ENCODE data around the gene APP.
A peak's percentile ranks its signal among the peaks of the same experiment; 100 is the strongest.

Gene APP

DNA sequence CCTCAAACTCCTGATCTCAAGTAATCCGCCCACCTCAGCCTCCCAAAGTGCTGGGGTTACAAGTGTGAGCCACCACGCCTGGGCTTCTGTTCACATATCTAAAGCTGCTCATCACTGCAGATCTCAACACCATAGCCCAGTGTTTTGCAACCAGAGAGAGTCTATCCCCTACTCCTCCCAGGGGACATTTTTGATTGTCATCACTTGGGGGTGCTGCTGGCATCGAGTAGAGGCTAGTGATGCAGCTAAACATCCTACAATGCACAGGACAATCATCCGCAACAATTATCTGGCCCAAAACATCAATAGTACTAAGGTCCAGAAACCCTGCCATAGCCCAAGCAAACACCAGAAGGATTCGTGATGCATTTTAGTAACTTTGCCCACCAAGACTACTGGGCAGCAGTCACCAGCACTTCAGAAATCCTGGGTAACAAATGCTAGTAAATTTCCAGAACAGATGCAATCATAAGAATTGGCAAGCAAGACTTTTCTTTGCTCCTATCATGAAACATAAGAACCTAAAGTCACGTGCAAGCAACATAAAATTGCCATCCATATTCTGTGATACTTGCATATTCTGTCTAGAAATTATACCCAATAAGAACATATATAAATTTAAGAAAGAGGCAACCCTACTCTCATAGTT, 159.2 kb downstream of the APP start:
- Mint-ChIP-seq H3K4me3 (no peak overlapping the region), H3K9me3 (no peaks in the 10 kb centered on the region), H3K27me3 (no peaks in the 10 kb centered on the region), H3K4me1 (no peaks in the 10 kb centered on the region), H3K36me3 (no peaks in the 10 kb centered on the region), H3K27ac (no peak overlapping the region)
- ATAC-seq (ENCODE audit: low read depth) (no peak), DNase-seq (ENCODE audit: low spot score in 2 of 2) (no peak)

DNA sequence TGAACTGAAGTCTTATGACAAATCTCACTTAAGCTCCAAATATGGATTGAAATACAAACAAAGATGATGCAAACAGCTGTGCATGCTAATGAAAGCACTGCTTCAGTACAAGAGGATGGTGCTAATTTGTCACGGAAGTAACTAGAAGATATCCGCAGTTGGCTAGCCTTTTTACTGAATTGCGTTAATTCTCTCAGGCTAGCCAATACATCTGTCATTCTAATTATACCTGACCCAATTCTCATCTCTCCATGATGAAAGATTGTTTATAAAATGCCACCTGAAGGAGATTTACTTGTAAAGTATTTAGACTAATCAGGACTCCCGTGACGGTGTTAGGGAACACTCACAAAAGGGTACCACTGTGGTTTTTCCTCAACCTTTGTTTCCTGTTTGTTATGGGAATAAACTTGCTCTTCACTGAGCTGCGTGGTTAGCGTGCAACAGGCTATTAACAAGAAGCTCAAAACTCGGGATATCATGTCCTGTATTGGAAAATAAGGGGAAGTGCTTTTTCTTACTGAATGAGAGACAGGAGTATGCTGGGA, 162.5 kb downstream of the APP start:
- no peaks in the 10 kb centered on the region for H3K27me3 Mint-ChIP-seq
- no peak overlapping the region for H3K27ac Mint-ChIP-seq
- H3K36me3 Mint-ChIP-seq = no peaks in the 10 kb centered on the region

DNA sequence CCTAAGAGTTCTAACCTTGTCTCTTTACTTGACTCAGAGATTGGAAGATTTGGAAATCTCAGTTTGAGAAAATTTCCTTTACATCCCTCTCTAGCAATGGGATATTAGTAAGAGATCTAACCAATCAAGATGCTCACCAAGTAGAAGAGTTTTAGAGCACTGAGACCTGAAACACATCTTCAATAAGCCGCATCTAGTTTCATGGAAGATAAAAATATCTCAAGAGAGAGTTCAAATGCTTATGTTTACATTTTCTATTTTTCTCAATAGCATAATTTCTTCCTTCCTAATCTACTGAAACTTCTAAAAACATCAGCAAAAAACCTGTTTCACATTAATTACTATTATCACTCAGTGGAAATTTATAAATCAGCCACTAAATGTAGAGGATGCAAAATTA, 165.1 kb downstream of the APP start:
- H3K36me3 Mint-ChIP-seq = no peaks in the 10 kb centered on the region
- ATAC-seq (ENCODE audit: low read depth) = no peak
- no peak overlapping the region for H3K4me3 Mint-ChIP-seq
- H3K9me3 Mint-ChIP-seq = no peaks in the 10 kb centered on the region
- no peak for DNase-seq (ENCODE audit: low spot score in 2 of 2)
- H3K27ac Mint-ChIP-seq = no peak overlapping the region
- H3K4me1 Mint-ChIP-seq = no peaks in the 10 kb centered on the region
- no peaks in the 10 kb centered on the region for H3K27me3 Mint-ChIP-seq

More for the DNA sequence above, 162.5 kb downstream of the APP start:
- Mint-ChIP-seq H3K4me1 (no peaks in the 10 kb centered on the region), H3K9me3 (no peaks in the 10 kb centered on the region), H3K4me3 (no peak overlapping the region)
- no peak for DNase-seq (ENCODE audit: low spot score in 2 of 2)
- no peak for ATAC-seq (ENCODE audit: low read depth)

DNA sequence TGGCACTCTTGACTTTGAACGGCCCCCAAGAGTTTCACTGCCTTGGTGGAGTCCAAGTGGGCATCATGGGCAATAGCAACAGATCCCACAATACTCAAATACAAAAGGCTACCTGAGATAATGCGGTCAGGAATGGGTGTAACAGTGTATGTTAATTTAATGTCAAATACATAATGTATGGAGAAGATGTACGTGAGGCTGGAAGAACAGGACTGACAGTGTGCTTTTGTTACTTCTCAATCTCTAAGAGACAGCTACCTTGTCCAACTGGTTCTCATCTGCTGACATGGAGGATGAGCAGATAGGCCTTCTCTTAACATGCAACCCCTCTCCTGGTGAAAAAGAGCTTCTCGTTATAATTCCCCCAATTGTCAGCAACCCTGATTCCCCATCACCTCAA, 167.2 kb downstream of the APP start:
- no peak overlapping the region for H3K4me3 Mint-ChIP-seq
- ATAC-seq (ENCODE audit: low read depth) (no peak), DNase-seq (ENCODE audit: low spot score in 2 of 2) (no peak)
- H3K4me1 Mint-ChIP-seq = peaks cover 7% of the 10 kb centered on the region
- H3K27me3 Mint-ChIP-seq = no peaks in the 10 kb centered on the region
- H3K9me3 Mint-ChIP-seq = no peaks in the 10 kb centered on the region
- peaks cover 4% of the 10 kb centered on the region for H3K36me3 Mint-ChIP-seq
- no peak overlapping the region for H3K27ac Mint-ChIP-seq

DNA sequence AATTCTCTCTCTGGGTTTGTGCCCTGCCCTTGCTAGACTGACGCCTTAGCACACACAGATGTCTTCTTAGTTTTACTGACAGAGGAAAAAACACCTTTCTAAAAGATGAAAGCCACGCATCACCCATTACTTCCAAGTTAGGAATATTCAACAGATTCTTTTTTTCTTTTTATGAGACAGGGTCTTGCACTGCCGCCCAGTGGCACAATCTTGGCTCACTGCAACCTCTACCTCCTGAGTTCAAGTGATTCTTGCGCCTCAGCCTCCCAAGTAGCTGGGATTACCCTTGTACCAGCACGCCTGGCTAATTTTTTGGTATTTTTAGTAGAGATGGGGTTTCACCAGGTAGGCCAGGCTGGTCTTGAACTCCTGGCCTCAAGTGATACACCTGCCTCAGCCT, 169.2 kb downstream of the APP start:
- Mint-ChIP-seq H3K9me3 (no peaks in the 10 kb centered on the region), H3K27ac (no peak overlapping the region), H3K4me1 (peaks cover 7% of the 10 kb centered on the region), H3K27me3 (no peaks in the 10 kb centered on the region), H3K4me3 (no peak overlapping the region), H3K36me3 (peaks cover 9% of the 10 kb centered on the region)
- ATAC-seq (ENCODE audit: low read depth) (no peak), DNase-seq (ENCODE audit: low spot score in 2 of 2) (no peak)

DNA sequence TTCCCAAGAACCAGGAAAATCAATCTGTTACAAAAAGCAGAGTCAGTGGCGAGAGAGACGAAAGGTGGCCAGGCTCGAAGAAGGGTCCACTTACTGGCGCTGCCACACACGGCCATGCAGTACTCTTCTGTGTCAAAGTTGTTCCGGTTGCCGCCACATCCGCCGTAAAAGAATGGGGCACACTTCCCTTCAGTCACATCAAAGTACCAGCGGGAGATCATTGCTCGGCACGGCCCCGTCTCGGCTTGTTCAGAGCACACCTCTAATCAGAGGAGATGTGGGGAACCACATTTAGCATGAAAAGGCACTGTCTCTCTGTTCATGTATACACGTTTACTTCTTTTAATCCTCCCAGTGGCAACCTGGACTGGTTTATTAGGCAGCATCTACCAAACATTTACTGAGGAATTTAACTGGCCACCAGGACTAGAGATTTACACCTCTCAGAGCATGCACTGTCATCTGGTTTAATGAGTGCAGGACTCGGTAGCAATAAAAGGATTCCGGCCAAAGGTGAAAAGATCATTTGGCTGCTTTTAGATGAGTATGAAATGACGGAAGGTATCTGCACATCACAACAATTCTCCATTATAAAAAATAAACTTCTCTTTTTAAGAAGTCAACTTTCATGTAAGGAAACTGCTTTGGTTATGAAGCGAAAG, 170.5 kb downstream of the APP start:
- H3K9me3 Mint-ChIP-seq = no peaks in the 10 kb centered on the region
- peak; percentile 51 for ATAC-seq (ENCODE audit: low read depth)
- DNase-seq (ENCODE audit: low spot score in 2 of 2) = no peak

DNA sequence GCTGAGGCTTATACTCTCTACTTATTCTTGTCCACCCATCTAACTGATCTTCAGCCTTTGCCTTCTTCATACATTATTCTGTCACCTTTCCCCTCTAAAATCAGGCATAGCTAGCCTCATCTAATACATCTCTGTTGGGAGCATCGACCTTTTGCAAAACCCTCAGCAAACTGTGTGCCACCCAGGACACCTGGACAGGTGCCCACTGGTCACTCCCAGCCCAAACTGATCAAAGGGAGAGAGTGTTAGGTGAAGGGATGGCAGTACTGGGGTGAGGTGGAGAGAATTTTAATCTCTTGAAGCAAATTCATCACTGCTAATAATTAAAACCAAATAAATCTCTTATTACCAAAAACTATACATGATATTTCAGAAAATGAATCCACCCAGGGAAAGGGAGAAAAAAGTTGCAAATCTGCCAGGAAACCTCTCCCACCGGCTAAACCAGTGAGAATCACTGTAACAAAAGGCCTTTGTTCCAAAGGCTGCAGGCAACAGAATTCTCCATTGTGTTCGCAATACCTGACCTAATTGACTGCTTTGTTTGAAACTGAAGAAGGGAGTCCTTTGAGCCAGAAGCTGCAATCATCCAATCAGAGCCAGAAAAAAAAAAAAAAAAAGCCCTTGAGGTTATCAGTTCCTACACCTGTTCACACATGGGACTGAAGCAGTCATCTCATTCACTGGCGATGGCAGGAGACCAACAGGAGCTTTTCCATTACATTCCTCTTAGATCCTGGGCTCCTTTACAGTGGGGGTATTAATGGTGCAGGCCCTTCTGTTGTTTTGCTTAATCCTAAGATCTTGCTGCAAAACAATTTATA, 172.6 kb downstream of the APP start:
- Mint-ChIP-seq H3K4me3 (no peak overlapping the region), H3K9me3 (no peaks in the 10 kb centered on the region), H3K27me3 (no peaks in the 10 kb centered on the region), H3K27ac (no peak overlapping the region), H3K4me1 (peaks cover 7% of the 10 kb centered on the region), H3K36me3 (peaks cover 10% of the 10 kb centered on the region)
- no peak for DNase-seq (ENCODE audit: low spot score in 2 of 2)
- no peak for ATAC-seq (ENCODE audit: low read depth)

More for the DNA sequence above, 170.5 kb downstream of the APP start:
- Mint-ChIP-seq H3K27me3 (no peaks in the 10 kb centered on the region), H3K27ac (no peak overlapping the region), H3K4me1 (peaks cover 7% of the 10 kb centered on the region), H3K4me3 (peak overlapping the region; percentile 18), H3K36me3 (peaks cover 9% of the 10 kb centered on the region)

DNA sequence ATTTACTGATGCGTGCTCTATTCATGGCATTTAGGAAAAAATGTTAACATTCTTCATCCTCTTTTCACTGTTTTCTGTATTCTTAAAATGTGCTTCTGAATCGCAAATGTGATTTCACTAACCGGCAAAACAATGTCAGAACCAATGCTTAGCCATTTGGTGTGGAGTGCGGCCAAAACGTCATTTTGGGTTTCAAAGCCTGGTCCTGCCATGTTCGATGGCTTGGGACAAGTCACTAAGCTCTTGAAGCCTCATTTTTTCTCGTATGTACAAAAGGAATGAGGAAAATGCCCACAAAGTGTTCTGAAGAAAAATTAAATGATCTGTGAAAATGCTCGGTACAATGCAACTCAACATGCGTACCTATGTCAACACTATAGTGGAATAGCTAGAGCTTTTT, 175.3 kb downstream of the APP start:
- H3K36me3 Mint-ChIP-seq = peaks cover 10% of the 10 kb centered on the region
- no peaks in the 10 kb centered on the region for H3K9me3 Mint-ChIP-seq
- no peak for ATAC-seq (ENCODE audit: low read depth)
- no peak overlapping the region for H3K4me3 Mint-ChIP-seq
- DNase-seq (ENCODE audit: low spot score in 2 of 2) = no peak
- H3K27me3 Mint-ChIP-seq = no peaks in the 10 kb centered on the region
- no peak overlapping the region for H3K27ac Mint-ChIP-seq
- H3K4me1 Mint-ChIP-seq = peaks cover 7% of the 10 kb centered on the region

DNA sequence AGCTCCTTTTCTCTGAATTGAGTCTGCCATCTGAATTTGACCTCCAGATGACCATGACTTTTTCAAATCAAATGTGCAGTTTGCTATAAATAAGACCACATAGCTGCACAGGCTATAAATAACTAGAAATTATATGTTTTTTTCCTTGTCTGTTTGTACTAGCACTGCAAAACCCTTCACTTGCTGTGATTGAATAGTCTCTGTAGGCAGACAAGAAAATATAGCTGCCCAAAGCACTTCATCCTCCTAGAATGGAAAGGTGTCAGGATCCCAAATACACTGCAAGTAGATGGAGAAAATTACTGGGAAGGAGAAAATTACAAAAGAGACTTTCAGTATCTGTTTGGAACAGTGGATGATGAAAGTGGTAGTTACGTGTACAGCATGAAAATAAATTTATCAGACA, 175.8 kb downstream of the APP start:
- H3K36me3 Mint-ChIP-seq = peaks cover 10% of the 10 kb centered on the region
- no peaks in the 10 kb centered on the region for H3K9me3 Mint-ChIP-seq
- no peak overlapping the region for H3K4me3 Mint-ChIP-seq
- peaks cover 3% of the 10 kb centered on the region for H3K4me1 Mint-ChIP-seq
- no peak overlapping the region for H3K27ac Mint-ChIP-seq
- ATAC-seq (ENCODE audit: low read depth) = no peak
- no peak for DNase-seq (ENCODE audit: low spot score in 2 of 2)
- H3K27me3 Mint-ChIP-seq = no peaks in the 10 kb centered on the region

DNA sequence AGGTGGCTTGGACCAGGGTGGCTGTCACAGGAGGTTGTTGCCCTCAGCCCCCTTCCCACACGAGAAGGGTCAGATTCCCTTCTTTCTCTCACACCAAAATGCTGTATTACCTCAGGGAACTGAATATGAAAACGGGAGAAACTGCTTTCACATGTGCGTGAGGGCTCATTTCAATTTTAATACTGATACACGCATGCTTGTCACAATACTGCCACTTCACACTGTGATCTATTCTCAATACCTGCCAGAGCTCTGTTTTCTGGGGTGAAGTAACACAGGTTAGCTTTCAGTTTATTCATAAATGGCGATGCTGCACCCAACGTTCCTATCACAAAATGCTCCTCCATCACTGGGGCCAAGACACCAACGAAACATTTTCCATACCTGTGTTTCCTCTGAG, 181.8 kb downstream of the APP start:
- no peak overlapping the region for H3K27ac Mint-ChIP-seq
- DNase-seq (ENCODE audit: low spot score in 2 of 2) (no peak), ATAC-seq (ENCODE audit: low read depth) (no peak)
- H3K9me3 Mint-ChIP-seq = no peaks in the 10 kb centered on the region
- H3K4me1 Mint-ChIP-seq = no peaks in the 10 kb centered on the region
- peaks cover 13% of the 10 kb centered on the region for H3K36me3 Mint-ChIP-seq
- no peak overlapping the region for H3K4me3 Mint-ChIP-seq
- no peaks in the 10 kb centered on the region for H3K27me3 Mint-ChIP-seq

DNA sequence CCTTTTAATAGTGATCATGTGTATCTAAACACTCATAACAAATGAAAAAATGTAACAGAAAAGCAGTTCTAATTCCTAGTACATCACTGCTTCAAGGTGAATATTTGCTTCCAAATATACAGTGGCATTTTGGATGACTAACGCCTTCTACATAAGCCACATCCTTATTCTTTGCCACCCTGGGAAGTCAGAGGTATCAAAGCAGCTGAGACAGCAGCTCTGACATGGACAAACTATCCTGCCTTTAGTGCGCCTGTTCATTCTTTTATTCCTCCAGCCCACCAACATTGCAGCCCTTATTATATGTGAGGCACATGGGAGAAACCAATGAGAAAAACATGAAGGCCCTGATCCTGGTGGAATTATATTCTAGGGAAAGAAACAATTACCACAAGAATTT, 183.0 kb downstream of the APP start:
- peaks cover 1% of the 10 kb centered on the region for H3K27me3 Mint-ChIP-seq
- H3K4me1 Mint-ChIP-seq = no peaks in the 10 kb centered on the region
- ATAC-seq (ENCODE audit: low read depth) = no peak
- no peaks in the 10 kb centered on the region for H3K9me3 Mint-ChIP-seq
- no peak overlapping the region for H3K4me3 Mint-ChIP-seq
- no peak overlapping the region for H3K27ac Mint-ChIP-seq
- peaks cover 13% of the 10 kb centered on the region for H3K36me3 Mint-ChIP-seq
- DNase-seq (ENCODE audit: low spot score in 2 of 2) = no peak

DNA sequence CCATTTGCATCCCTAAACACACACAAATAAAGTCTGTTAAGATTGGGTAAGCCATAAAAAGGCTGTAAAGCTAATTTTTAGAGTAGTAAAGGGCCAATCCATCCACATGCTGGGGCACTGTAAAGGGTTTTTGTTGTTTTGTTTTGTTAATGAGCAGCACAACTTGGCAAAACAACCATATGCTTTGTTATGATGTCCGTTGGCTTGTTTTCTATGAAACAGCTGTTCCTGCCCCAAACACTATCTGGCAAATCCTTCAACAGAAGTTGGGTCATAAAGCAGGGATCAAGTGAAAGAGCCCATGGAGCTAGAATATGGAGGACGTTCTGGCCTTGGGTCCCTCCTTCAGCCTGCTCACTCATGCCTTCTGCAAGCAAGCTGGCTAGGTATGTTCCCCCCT, 183.6 kb downstream of the APP start:
- Mint-ChIP-seq H3K27me3 (peaks cover 1% of the 10 kb centered on the region), H3K27ac (no peak overlapping the region), H3K9me3 (no peaks in the 10 kb centered on the region), H3K36me3 (peaks cover 18% of the 10 kb centered on the region), H3K4me3 (no peak overlapping the region), H3K4me1 (no peaks in the 10 kb centered on the region)
- no peak for DNase-seq (ENCODE audit: low spot score in 2 of 2)
- no peak for ATAC-seq (ENCODE audit: low read depth)

DNA sequence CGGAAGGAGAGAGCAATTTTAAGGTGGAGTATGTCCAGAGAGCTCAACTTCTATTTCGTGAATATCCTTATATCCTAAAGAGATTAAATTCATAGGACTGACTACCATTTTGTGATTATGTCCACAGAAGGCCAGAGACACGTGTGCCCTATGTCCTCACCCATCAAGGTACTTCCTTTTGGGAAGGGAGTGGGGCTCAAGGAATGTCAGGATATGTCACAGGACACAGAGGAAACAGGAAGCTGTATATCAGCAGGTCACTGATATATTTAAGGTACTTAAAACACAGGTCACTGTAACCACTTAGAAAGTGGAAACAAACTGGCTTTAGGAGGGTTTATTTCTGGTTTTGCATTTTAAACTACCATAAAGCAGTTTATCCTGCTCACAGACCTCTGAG, 184.6 kb downstream of the APP start:
- DNase-seq (ENCODE audit: low spot score in 2 of 2) (no peak), ATAC-seq (ENCODE audit: low read depth) (no peak)
- Mint-ChIP-seq H3K9me3 (no peaks in the 10 kb centered on the region), H3K4me1 (no peaks in the 10 kb centered on the region), H3K27me3 (peaks cover 1% of the 10 kb centered on the region), H3K36me3 (peaks cover 19% of the 10 kb centered on the region), H3K27ac (no peak overlapping the region), H3K4me3 (no peak overlapping the region)

DNA sequence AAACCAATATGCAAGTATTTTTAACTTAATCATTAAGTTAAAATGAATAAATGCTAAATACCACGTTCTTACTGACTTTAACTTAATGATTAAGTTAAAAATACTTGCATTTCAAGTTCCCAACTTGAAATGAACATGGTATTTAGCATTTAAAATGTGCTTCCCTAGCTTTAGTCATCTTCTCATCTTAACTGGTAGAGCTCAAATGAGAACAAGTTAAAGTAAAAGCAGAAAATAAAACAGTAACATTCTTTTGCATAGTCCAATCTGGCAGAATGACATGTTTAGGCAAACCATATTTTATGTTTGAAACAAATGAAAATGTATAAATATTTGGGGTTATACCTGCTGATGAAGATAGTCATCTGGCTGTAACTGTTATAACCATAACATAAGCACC, 186.0 kb downstream of the APP start:
- Mint-ChIP-seq H3K4me1 (peaks cover 2% of the 10 kb centered on the region), H3K27me3 (peaks cover 1% of the 10 kb centered on the region), H3K36me3 (peaks cover 27% of the 10 kb centered on the region), H3K27ac (no peak overlapping the region), H3K4me3 (no peak overlapping the region), H3K9me3 (no peaks in the 10 kb centered on the region)
- DNase-seq (ENCODE audit: low spot score in 2 of 2) (no peak), ATAC-seq (ENCODE audit: low read depth) (no peak)
